ENCODE data around the gene SNUPN.
"Not testable (repeated sequence)": the region's sequence is repeated elsewhere in the genome, so short reads cannot be mapped to it uniquely, and the experiment has no call there.

SNUPN gene

GRCh38 chr15:75653347-75653913 lies 27.9 kb upstream of the SNUPN start:
- DNase-seq: no peak

DNA sequence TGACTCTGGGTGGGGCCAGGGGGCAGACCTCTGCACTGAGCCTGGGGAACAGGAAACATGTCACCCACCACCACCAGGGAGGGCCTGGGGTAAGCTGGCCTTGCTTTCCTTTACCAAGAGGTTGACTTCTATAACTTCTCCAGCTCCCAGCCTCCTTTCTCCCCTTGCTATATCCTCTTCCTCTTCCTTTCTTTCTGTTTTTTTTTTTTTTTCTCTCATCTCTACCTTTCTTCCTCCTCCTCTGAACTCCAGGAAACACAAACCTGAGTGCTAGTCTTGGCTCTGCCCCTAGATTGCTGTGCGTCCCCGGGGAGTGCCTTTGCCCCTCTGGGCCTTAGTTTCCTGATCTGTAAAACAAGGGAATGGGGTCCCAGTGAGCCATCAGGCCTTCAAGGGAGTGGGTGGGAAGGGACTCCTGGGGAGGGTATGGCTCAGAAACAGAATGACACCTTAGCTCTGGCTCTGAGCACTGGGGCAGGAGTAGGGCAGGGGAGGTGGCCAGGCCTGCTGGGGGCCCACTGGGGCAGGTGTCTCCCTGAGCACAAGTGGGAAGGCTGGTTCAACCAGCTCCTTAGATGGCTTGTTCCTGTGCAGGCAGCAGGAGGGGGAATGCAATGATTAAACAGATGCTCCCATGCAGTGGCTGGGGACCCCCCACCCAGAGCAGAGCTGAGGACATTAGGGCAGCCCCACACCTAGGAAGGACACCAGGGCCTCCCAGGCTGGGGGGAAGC lies 26.5 kb upstream of the SNUPN start:
- no peak for DNase-seq

GRCh38 chr15:75650908-75651809 lies 25.6 kb upstream of the SNUPN start:
- no peak for DNase-seq

DNA sequence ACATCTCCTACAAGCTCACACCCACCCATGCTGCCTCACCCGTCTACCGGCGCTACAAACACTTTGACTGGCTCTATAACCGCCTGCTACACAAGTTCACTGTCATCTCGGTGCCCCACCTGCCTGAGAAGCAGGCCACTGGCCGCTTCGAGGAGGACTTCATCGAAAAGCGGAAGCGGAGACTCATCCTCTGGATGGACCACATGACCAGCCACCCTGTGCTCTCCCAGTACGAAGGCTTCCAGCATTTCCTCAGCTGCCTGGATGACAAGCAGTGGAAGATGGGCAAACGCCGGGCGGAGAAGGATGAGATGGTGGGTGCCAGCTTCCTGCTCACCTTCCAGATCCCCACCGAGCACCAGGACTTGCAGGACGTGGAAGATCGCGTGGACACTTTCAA lies 24.3 kb upstream of the SNUPN start:
- no peak for DNase-seq

DNA sequence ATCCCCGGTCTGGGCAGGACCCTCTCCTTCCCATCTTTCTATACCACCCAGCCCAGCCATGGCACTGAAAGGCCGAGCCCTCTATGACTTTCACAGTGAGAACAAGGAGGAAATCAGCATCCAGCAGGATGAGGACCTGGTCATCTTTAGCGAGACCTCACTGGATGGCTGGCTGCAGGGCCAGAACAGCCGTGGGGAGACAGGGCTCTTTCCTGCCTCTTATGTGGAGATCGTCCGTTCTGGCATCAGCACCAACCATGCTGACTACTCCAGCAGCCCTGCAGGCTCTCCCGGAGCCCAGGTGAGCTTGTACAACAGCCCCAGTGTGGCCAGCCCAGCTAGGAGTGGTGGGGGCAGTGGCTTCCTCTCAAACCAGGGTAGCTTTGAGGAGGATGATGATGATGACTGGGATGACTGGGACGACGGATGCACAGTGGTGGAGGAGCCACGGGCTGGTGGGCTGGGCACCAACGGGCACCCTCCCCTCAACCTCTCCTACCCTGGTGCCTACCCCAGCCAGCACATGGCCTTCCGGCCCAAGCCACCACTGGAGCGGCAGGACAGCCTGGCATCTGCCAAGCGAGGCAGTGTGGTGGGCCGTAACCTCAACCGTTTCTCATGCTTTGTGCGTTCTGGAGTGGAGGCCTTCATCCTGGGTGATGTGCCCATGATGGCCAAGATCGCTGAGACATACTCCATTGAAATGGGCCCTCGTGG lies 23.7 kb upstream of the SNUPN start:
- DNase-seq: no peak

DNA sequence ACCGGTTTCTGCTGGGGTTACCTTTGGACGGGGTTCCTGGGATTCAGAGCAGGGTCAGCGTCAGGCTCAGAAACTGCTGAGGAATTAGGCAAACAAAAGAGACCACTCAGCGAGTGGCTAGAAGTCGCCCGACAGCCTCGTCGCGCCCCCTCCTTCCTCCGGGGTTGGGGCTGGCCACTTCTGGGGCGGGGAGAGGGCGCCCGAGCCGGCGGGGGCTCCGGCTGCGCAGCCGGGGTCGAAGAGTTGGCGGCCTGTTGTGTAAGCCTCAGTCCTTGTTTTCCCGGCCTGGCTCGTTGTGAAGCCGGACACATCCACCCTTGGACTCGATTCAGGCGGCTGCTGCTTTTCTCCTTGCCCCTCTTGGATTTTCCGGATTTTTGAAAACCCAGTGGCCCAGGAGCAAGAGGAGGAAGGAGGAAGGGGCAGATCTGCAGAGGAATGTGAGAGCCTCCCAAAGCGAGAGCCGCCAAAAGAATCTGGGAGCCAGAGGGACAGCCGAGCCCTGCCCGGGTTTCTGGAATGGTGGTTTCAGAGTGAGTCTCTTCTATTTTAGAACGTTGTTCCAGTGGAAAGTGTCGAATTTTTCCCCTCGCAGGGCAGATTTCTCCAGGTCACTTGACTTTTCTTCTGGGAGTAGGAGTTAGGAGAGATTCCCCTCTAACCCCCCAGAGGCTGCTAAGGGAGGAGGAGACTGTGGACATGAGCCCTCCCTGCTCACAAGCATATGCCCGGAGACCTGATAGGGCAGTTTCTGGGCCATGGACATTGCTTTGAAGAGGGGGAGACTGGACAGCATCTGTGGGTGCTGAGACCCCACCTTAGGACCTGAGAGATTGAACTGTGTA lies 22.9 kb upstream of the SNUPN start:
- no peak for DNase-seq

DNA sequence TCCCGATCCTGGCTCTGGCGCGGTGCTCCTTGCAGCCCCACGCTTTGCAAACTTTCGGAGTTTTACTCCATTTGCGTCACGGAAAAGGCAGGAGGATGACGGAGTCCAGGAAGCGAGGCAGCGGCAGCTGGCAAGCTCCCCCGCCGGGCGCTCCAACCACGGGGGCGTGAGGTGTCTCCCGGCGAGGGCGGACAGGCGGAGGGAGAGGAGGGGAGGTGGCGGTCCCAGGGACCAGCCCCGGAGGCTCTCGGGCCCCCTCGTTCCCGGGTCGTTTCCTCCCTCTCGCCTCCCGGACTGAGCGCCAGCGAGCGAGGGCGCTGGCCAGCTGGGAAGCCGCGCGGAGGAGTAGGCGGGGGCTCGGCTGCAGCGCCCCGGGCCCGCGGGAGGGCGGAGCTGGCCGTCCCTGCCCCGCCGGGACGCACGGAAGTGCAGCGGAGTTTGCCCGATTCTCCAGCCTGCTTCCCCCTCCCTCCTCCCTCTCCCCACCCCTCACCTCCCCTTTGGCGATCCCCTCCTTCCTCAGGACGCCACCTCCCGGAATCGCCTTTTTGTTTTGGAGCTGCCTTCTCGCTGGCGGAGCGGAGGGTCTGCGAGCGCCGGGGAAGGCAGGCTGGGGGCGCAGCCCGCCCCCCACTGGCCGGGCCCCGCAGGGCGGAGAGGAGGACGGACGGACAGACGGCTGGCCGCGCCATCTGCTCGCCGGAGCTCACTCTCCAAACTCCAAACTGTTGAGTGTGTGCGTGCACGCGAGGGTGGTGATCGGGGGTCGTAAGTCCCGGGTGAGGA lies 22.0 kb upstream of the SNUPN start, which contains the start of gene SNX33:
SNX33 (plus strand) TSS at position 543 of the 786 bp plus-strand sequence. CDS start 1,191 bp downstream, outside the sequence.
- DNase-seq: peak; percentile 72

- DNase-seq: no peak
Observed at GRCh38 chr15:75646944-75647364, 21.4 kb upstream of the SNUPN start.

DNA sequence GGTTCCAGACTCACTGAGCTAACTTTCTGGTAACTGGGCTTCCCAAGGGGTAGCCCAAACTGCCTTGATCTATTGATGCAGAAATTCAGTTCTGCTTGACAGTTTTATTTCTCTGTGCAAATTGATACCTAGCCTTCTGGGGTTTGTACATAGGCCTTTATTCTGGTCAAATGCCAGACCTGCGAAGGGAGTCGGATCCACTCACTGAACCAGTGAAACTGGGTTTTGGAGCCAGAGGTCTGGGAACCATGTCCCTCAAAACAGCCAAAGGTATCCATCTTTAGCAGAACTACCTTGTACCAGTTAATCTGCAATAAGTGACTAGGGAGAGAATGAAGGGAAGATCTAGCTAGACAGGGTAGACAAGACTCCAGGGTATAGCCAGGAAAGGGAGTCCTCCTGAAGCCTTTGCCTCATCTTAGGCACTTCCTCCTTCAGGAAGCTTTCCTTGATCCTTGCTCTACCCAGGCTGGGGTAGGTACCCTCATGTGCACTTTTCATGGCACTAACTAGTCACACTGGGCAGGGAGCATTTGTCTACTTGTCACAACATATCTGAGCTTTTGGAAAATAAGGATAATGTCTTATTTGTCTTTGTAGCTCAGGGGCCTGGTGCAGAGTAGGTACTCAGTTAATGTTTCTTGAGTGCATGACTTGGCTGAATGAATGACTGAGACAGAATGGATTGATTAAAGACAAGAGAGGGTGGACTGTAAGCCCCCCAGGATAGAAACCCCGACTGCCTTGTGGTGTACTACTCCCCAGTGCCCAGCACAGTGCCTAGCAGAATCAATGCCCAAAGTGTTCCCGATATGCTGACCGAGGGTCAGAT lies 20.8 kb upstream of the SNUPN start:
- no peak for DNase-seq

DNA sequence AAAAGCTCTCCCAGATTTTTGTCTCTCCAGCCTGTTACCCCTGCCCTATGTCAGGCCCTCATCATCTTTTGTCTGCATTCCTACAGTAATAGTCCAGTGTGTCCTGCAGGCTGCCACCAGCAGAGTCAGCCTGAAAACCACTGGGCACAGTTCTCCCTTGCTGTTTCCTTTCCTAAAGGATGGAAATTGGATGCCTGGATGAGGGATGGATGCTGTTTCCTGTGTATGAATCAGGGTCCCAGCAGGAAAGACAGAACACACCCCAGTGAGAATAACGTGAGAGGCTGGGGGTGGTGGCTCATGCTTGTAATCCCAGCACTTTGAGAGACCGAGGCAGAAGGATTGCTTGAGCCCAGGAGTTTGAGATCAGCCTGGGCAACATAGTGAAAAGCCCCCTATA lies 18.9 kb upstream of the SNUPN start:
- no peak for DNase-seq

- DNase-seq: no peak
Observed at GRCh38 chr15:75641603-75642002, 16.1 kb upstream of the SNUPN start.

GRCh38 chr15:75641179-75641503 lies 15.6 kb upstream of the SNUPN start:
- DNase-seq: no peak

- DNase-seq: no peak
Observed at GRCh38 chr15:75640483-75641178, 15.1 kb upstream of the SNUPN start.

GRCh38 chr15:75639709-75640482 lies 14.4 kb upstream of the SNUPN start, which contains the start of gene IMP3:
Gene IMP3, minus strand, starts transcription at chr15:75640224. Its CDS starts 56 bp downstream, at chr15:75640168.
- peak; percentile 97 for DNase-seq

GRCh38 chr15:75639191-75639708 lies 13.7 kb upstream of the SNUPN start:
- no peak for DNase-seq

DNA sequence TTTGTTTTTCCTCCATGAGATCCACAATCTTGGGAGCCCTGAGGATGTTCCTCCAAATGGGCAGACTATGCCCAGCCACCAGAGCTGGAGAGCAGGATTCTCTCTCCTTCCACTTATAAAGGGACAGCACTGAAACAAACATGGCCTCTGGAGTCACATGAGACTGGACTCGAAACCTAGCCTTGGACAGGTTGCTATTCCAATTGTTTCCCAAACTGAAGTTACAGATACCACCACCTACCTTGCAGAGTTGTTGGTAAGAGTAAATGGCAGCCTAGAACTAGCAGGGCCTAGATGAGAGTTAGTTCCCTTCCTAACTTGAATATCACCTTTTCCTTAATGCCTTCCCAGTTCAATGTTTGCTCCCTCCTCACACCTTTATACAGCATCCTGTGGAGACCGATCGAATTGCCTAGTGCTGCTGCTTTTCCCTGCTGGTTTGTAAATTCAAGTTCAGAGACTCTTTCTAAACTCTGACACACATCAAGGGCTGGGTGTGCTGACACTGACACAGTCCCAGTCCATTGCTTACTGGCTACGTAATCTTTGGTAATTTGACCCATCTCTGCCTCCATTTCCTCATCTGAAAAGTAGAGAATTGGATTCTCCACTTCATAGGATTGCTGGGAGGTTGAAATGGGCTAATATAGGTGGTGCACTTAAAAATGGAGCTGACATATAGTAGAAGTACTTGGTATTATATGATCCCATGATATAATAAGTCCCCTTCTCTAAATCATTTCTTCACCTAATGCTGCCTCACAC lies 11.9 kb upstream of the SNUPN start:
- no peak for DNase-seq

DNA sequence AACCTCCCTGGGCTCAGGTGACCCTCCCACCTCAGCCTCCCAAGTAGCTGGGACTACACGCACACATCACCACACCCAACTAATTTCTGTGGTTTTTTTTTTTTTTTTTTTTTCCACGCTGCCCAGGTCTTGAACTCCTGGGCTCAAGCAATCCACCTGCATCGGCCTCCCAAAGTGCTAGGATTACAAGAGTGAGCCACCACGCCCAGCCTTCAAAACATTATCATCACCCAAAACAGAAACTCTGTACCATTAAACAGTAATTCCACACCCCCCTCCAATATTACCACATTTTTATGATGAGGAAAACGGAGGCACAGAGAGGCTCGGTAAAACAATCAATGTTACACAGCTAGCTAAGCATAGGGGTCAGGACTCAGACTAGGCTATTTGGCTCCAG lies 10.5 kb upstream of the SNUPN start:
- DNase-seq: no peak

GRCh38 chr15:75633922-75634321 lies 8.4 kb upstream of the SNUPN start:
- DNase-seq: not testable (repeated sequence)
